ENCODE data around the gene ENC1.

The ENC1 gene

DNA sequence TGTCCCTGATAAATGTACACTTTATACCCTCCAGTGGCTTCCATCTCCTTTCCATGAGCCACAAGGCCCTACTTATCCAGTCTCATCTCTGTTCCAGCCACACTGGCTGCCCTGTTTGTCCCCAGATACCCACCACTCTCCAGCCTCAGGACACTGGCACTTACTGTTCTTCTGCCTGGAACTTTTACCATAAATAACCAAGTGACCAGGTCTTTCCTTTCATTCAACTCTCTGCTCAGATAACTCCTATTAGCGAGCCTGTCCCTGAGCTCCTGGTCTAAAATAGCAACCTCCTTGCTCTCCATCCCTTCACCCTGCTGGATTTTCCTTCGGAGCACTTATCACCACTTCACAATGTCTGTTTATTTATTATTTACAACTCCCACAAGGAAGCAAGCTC lies 16.6 kb upstream of the ENC1 start:
- no peak for DNase-seq (ENCODE audit: low read depth)

DNA sequence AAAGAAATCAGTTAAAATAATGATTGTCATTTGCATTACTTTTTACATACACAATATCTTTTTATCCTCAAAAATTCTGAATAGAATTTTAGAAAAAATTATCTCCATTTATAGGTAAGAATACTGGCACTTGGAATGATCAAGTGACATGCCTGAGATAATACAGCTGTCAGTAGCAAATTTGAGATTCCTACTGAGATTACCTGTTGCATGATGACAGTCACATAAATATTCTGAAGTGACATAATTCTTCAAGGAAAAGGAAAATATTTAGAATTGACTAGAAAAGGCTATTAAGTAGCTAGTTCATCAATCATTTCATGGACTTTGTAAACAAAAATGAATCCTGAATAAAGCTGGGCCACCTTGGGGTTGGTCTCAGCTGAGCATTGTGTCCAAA lies 15.2 kb upstream of the ENC1 start:
- DNase-seq (ENCODE audit: low read depth), result no peak

DNA sequence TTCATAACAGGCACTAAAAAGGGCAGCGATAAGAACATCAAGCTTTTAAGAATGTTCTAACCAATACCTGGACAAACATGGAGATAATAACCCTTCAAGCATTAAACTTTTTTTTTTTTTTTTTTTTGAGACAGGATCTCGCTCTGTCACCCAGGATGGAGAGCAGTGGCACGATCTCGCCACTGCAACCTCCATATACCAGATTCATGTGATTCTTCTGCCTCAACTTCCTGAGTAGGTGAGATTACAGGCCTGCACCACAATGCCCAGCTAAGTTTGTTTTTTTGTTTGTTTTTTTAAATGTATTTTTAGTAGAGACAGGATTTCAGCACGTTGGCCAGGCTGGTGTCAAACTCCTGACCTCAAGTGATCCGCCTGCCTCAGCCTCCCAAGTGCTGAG lies 14.7 kb upstream of the ENC1 start:
- DNase-seq (ENCODE audit: low read depth), result no peak

DNA sequence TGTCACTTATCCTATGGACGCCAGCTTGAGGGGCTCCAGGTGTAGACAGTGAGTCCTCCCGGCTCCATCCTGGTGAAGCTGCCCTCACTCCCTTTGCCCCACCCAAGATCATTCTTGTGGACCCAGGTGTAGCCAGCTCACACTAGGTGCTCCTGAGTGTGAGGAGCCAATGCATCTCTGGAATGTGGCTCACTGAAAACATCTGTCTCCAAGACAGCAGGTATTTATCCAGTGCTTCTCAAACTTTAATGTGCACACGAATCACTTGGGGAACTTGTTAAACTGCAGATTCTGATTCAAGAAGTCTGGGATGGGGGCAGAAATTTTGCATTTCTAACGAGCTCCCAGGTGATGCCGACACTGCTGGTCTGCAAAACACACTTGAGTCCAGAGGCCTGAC lies 13.5 kb upstream of the ENC1 start:
- DNase-seq (ENCODE audit: low read depth), result no peak

DNA sequence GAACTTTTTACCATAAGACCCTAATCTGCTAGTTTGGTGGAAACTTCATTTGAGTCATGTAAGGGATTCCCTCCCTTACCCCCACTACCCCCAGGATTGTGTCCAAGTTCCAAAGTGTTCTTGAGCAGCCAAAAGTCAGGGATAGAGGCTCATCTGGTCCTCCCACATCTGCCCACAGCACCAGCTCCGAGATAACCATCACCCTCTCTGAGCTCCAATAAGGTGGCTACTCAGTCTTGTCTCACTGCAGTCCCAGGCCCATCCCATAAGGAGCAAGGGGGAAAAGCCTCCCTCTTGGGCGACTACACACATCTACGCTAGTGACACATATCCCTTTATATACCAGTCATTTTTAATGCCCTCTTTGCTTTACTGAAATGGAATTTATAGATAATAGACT lies 12.0 kb upstream of the ENC1 start:
- no peak for DNase-seq (ENCODE audit: low read depth)

DNA sequence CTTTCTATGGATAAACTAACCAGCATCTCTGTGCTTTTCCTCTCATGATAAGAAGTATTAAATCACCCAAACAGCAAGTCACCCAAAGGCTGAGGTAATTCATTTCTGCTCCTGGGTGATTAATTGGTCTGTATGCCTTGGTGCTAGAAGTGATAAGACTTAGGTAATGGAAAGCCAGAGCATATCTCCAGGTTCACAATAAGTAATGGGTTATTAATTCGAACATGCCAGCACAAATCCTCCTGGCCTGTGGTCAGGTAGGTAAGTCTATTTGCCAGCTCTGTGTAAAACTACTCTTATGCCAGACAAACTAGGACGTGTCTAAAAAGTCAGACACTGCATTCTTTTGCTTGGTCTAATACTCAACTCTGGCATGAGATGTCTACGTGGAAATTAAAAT lies 11.2 kb upstream of the ENC1 start:
- DNase-seq (ENCODE audit: low read depth), result no peak

DNA sequence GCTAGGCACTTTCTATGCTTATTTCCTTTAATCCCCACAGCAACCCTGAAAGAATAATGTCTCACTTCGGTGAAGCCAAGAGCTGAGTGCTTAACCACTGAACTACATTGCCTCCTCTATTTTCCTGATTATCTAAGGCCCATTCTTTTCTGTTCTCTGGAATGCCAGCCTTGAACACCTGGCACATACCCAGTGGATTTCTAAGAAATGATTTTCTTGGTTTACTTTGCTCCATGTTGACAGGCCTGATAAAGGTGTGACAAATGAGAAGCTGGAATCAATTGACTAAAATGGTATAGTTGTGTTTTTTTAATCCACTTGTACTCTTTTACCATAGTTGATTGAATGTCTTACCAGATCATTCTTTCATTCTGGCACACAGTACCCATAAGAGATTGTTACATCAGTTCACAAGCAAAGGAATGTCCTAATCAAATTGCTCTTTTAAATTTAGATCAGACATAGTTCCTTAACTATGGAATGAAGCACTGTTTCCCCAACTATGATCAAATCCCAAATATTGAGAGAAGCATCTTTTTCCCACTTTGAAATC lies 9.0 kb upstream of the ENC1 start:
- no peak for DNase-seq (ENCODE audit: low read depth)

DNA sequence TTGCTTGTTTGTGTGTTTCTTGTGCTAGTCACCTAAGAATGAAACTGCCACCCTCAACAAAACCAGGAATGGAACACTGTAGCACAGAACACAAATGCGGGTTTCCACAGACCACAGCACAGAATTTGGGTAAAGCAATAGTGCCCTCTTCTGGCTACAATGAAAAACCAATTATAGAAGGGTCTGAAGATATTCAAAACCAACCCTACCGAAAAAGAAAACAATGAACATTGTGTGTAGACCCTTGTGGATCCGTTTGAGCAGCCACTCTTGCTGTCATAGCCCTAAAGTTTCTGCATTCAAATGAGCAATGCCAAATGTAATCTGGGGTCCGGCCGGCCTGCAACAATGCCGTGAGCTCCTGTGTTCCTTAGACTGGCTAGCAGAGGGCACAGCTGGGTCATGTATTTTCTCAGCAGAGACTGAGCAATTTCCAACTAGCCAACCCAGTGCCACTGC lies 8.3 kb upstream of the ENC1 start:
- DNase-seq (ENCODE audit: low read depth), result peak; percentile 55

DNA sequence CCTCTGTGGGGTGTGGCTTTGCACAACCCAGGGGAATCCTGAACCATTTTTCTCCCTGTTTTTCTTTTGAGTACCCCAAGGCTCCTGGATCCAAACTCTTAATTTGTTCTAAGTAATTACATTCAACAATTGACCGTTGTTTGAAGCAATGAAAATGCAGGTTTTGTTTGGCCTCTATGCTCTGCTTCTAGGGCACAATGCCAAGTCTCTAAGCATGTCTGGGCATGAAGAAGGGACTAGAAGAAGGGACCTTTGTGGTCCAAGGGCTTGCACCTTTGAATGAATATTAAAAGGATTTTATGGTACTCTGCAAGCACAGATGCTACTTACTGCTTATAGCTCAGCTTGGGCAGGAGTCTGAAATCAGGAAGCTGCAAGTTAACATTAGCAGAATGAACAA lies 6.6 kb upstream of the ENC1 start:
- DNase-seq (ENCODE audit: low read depth), result no peak

DNA sequence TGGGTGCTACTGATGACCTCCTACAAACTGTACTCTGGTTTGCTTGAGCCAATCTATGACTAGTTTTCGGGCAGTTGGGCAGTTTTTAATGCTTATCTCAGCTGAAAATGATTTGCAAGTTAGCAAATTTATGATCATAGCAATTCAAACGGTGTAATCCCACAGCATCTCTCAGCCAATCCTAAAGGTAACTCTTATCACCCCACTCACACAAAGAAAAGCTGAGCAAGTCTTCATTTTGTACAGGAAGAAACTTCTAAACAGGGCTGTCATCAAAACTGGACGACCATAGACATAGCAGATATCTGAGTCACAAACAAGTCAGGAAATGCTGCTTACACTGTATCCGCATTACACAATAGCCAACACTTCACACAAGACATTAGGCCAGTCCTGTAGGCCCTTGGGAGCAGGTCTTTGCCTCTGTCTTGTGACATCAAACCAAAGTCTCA lies 2.6 kb upstream of the ENC1 start:
- DNase-seq (ENCODE audit: low read depth), result peak; percentile 87

DNA sequence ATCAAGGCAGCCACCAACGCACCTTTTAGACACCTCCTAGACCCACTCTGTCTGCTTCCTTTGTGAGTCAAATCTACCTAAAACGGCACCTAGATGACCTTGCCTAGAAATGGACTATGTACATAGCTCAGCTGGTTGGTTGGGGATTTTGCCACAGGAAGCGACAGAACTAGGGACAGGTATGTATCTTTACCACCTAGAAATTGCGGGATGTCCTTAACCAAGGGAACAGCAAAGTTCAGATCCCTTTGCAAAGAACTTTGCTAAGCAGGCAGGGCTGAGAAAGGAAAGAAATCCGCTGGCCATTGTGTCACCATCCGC lies 2.0 kb upstream of the ENC1 start:
- DNase-seq (ENCODE audit: low read depth), result no peak

DNA sequence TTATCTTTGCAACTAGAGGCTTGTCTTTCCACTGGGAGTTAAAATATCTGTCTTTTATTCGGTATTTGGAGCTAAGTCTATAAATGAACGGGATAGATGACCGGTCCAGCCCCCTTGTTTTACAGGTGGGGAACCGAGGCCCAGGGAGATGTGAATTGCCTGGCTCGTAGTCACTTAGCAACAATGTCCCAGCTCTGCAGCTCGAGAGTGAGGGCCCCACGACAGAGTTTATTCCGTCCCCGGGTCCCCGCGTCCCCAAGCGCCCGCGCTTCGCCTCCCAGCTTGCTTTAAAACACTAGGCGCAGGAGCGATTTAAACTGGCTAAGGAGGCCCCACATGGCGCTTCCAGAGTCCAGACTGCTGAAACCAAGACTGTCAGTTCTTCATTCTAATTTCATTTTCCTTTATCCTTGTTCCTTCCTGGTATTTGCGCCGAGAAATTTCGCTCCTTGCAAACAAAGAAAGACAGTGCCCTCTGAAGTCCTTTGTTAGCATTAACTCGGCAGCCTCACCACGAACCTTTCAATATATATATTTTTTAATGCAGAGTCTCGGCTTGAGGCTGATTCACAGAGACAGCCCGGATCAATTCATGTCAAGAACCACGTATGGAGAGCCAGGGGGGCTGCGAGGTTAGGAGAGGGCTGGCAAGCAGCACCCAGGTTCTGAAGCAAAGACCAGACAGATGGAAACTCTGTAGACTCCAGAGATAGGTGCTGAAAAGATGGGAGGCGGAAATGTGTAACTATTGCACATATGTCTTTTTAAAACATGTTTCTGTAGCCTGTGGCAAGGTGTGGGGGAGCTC lies 1.4 kb upstream of the ENC1 start:
- DNase-seq (ENCODE audit: low read depth), result peak; percentile 79

DNA sequence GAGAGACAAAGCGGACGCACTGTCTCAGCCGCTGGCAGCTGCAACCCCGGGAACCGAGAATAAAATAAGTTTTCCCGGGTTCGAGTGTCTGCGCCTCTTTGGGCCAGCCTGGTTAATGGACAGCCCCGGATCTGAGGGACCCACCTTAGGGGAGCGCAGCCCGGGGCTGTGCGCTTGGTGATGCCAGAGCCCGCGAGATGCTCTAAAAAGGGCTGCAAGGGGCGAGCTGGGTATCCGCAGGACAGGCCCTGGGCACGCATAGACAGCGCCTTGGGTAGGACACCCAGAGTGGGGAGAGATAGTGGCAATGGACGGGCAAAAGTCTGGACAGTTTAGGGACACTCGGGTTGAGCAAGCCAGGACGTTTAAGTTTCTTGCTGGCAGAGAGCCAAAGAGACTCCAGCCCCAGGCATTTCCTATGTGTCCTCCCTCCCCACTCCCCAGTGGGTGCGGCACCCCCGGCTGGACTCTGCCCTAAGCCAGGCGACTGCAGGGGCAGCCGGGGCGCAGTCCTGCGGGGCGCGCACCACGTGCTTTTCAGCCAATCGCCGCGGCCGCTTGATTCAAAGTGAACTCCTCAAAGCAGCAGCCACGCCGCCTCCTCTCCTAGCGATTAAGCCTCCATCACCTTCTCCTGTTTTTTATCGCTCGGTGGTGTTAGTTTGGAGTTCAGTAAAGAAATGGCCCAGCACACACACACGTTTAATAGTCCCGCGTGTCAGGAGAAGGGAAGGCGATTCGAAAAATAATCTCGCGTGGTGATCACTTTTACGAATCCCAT lies 616 bp upstream of the ENC1 start:
- peak; percentile 67 for DNase-seq (ENCODE audit: low read depth)

DNA sequence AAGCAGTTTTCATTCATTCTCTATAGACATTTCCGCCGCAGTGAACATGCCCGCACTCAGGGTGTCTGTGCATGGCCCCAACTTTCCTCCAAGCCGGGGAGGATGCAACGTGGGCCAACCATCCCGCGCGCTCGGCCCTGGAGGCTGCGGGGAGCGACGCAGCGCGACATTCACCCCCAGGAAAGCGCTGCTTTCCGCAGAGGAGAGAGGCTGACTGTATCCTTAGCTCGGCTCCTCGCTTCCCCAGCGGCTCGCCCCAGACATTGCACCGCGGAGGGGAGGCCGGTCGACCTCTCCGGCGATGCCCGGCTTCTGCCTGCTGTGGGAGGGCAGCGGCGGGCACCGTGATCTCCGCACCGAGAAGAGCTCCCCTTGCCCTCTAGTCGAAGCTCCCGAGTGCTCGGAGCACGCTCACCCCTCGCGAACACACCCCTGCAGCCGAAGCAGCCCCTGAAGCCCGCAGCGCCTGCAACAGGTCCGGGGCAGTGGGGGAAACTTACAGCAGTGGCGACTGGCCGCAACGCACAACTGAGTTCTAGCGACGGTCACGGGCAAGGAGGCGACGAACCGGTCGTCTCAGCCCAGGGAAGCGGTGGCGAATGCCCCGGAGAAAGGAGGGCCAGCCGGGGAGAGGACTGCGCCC lies 600 bp downstream of the ENC1 start:
- DNase-seq (ENCODE audit: low read depth), result peak; percentile 58

DNA sequence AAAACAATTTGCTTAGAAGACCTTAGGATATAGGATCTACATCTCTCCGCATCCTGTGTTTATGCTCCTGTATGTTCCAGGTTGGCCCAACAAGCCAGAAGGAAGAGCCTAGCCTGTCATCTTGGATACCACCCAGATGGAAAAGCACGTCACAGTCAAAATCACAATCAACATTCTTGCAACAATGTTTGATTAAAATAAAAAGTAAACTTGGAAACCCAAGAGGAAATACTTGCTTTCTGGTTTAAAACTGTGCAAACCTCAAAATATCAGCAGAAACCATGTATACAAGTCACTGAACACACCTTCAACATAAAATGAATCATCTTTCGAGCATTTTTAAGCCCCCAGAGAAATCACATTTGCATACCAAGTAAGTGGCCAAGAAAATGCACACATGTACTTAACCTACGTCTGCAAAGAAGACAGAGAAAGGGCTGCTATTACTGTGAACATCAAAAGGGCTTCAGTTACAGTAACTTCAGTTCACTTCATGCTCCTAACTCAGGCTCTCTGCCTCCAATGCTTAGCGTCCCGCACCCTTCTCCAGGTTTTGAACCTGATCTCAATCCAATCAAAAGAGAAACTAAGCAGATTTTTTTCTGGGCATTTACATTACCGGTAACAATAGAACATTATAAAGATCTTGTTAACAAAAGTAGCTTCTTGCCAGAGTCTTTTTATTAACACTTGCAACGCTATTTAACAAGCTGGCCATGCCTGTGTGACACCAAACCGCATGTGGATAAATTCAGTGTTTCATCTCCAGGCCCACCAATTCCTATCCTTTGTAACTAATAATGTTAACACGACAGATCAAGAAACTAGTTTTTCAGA lies 1.3 kb downstream of the ENC1 start:
- peak; percentile 14 for DNase-seq (ENCODE audit: low read depth)

DNA sequence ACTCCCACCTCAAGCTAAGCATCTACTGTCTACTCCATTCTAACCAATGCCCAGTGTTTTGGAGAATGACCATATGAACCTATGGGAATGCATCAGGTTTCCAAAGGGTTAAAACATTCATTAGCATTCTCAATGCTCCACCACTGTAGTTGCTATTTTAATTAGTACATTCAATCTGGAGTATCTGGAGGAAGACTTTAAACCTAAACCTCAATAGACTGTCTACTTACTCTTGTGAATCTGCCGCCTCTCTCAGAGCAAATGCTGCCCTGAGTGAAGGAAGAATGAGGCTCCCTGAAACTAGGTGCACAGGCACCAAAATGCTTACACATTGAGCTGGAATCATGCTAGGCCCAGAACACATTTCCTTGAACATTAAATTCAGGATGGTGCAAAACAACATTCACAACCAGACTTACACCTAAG lies 2.0 kb downstream of the ENC1 start:
- DNase-seq (ENCODE audit: low read depth), result no peak

DNA sequence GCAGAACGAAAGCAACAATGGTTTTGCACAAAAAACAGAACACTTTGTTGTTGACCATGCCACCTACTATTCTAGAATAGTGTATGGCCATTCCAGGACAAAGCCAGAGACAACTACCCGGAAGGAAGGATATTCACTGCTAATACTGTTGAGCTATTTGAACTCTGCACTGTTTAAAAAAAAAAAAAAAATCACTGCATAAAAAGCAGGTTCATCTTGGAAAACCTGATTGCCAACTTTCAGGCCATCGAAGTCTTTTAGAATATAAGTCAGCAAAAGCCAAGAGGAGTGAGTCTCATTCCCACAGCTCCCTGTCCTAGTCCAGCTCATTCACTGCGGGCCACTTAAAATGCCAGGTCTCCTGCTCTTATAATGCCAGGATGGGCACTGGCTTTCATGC lies 4.0 kb downstream of the ENC1 start:
- DNase-seq (ENCODE audit: low read depth), result no peak

DNA sequence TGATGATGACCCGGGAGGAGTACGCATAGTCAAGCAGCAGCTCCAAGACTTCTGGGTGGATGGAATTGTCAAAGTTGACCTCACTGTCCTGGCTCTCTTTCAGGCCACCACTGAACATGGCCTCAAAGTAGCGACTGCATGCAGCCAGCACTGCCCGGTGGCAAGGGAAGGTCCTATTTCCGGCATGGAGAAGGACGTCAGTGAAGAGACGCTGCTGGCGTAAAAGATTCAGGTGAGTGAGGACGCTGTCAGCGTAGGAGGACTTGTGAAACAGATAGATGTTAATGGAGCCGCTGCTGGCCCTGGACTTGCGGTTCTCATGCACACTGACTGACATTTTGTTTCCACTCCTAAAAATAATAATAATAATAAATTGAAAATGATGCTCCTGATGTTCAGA lies 4.4 kb downstream of the ENC1 start:
- no peak for DNase-seq (ENCODE audit: low read depth)

DNA sequence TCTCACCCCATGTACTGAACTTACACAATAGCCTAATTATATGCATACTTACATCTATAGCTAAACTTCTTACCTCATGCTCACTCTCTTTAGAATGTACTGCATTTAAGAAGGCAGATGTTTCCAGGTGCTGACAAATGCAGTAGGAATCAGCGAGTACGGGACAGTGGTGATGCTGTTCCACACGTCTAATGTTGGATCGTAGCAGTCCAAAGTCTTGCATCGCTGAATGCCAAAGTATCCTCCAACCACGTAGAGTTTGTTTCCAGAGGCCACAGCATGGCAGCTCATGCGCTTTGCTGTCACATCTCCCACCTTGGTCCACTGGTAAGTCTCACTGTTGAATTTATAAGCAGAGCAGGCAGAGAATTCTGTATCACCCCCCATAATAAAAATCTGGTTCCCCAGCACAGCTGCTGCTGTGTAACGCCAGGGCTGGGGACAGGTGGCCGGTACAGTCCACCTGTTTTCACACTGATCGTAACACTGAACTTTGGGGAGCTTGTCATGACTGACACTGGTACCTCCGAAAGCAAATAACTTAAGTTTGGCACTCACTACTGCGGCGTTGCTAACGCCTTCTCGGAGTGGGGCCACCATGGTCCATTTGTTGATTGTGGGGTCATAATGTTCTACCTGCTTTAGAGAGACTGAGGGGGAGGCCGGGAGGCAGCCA lies 5.8 kb downstream of the ENC1 start:
- no peak for DNase-seq (ENCODE audit: low read depth)

DNA sequence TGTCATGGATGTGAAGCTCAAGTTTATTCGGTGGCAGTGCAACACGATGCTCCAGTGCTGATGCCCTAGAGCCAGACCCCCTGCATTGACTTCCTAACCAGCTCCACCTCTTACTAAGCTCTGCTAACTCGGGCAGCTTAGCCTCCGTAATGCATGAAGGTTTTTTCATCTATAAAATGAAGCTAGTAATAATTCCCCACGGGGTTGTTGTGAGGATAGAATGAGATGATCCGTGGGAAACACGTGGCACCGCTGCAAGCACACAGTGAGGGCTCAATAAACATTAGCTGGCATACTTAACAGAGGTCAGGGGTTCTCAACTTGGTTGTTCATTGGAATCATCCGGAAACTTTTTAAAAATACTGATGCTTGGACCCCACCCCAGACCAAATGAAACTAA lies 6.8 kb downstream of the ENC1 start:
- DNase-seq (ENCODE audit: low read depth), result no peak

DNA sequence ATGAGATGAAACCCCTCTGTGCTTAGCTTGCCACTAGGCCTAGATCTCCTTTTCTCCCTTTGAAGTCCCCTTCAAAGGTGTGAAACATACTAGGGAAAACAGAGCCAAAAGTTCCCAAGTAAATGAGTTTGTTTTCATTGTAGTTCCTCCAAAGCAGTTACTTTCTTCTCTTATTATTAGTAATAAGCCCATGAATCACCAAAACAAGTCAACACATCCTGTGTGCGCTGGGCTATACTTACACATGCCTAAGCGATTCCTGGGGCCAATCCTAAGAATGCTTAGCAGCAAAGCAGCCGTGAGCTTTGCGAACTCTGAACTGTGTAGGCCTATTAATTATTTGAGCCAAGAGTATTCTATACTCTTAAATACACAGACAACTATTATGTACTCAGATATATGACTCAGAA lies 7.6 kb downstream of the ENC1 start:
- peak; percentile 23 for DNase-seq (ENCODE audit: low read depth)

All from fibroblast of gingiva (primary cell).